ENCODE results near the gene ATP11C. TPM values are rescaled to one million over a fixed set of nuclear protein-coding genes. Genes with fewer than 3 reads are reported as not detected.
A peak's percentile ranks its signal among the peaks of the same experiment; 100 is the strongest.

Gene ATP11C
- total RNA-seq, 6 experiments from 2014 or later = 25.1 to 38.6 (median 35.7) TPM

- Mint-ChIP-seq H3K27me3 (ENCODE audit: insufficient read depth) (no peaks in the 10 kb centered on the region), H3K36me3 (ENCODE audit: low read depth) (no peaks in the 10 kb centered on the region), H3K4me1 (ENCODE audit: low read depth) (peaks cover 36% of the 10 kb centered on the region), H3K9me3 (no peaks in the 10 kb centered on the region), H3K27ac (peak overlapping the region; percentile 61), H3K4me3 (peak overlapping the region; percentile 86)
- no peak for TF ChIP-seq CTCF (IDR thresholded peaks at IDR 0.05)
- no peak for DNase-seq
Observed at GRCh38 chrX:139931646-139932072, 1.2 kb downstream of the ATP11C start.

- TF ChIP-seq CTCF (IDR thresholded peaks at IDR 0.05) = no peak
- no peaks in the 10 kb centered on the region for H3K9me3 Mint-ChIP-seq
- no peak for DNase-seq
- H3K27ac Mint-ChIP-seq = peak overlapping the region; percentile 61
- H3K4me3 Mint-ChIP-seq = peak overlapping the region; percentile 86
- H3K27me3 Mint-ChIP-seq (ENCODE audit: insufficient read depth) = no peaks in the 10 kb centered on the region
- no peaks in the 10 kb centered on the region for H3K36me3 Mint-ChIP-seq (ENCODE audit: low read depth)
- H3K4me1 Mint-ChIP-seq (ENCODE audit: low read depth) = peaks cover 42% of the 10 kb centered on the region
Observed at GRCh38 chrX:139930916-139931645, 1.8 kb downstream of the ATP11C start.

- peaks cover 49% of the 10 kb centered on the region for H3K4me1 Mint-ChIP-seq (ENCODE audit: low read depth)
- H3K27me3 Mint-ChIP-seq (ENCODE audit: insufficient read depth) = no peaks in the 10 kb centered on the region
- no peaks in the 10 kb centered on the region for H3K36me3 Mint-ChIP-seq (ENCODE audit: low read depth)
- H3K9me3 Mint-ChIP-seq = no peaks in the 10 kb centered on the region
- peak overlapping the region; percentile 86 for H3K4me3 Mint-ChIP-seq
- TF ChIP-seq CTCF (IDR thresholded peaks at IDR 0.05) = no peak
- no peak for DNase-seq
- peak overlapping the region; percentile 13 for H3K27ac Mint-ChIP-seq
Observed at GRCh38 chrX:139930401-139930800, 2.5 kb downstream of the ATP11C start.

- Mint-ChIP-seq H3K27ac (peak overlapping the region; percentile 13; the same call in 1 of the 2 replicates), H3K9me3 (no peaks in the 10 kb centered on the region), H3K4me1 (ENCODE audit: low read depth) (peaks cover 53% of the 10 kb centered on the region), H3K36me3 (ENCODE audit: low read depth) (no peaks in the 10 kb centered on the region), H3K27me3 (ENCODE audit: insufficient read depth) (no peaks in the 10 kb centered on the region), H3K4me3 (peak overlapping the region; percentile 86)
- no peak for TF ChIP-seq CTCF (IDR thresholded peaks at IDR 0.05)
- DNase-seq = no peak
Observed at GRCh38 chrX:139929876-139930275, 3.0 kb downstream of the ATP11C start.

- Mint-ChIP-seq H3K27me3 (ENCODE audit: insufficient read depth) (no peaks in the 10 kb centered on the region), H3K9me3 (no peaks in the 10 kb centered on the region), H3K36me3 (ENCODE audit: low read depth) (peaks cover 5% of the 10 kb centered on the region), H3K4me1 (ENCODE audit: low read depth) (peaks cover 67% of the 10 kb centered on the region), H3K4me3 (no peak overlapping the region), H3K27ac (peak overlapping the region; percentile 24; the same call in 1 of the 2 replicates)
- no peak for TF ChIP-seq CTCF (IDR thresholded peaks at IDR 0.05)
- no peak for DNase-seq
Observed at GRCh38 chrX:139924696-139925095, 8.2 kb downstream of the ATP11C start.
